ENCODE measurements around the gene LARGE1. TPM values are rescaled to one million over a fixed set of nuclear protein-coding genes. Genes with fewer than 3 reads are reported as not detected.

LARGE1 gene
- polyA plus RNA-seq, 1 donor from 2014 or later = 1.4 TPM

- H3K27me3 Mint-ChIP-seq = no peaks in the 10 kb centered on the region
- no peak overlapping the region for H3K4me3 Mint-ChIP-seq
- peaks cover 9 to 19% (median 16%) of the 10 kb centered on the region in 3 donors for H3K4me1 Mint-ChIP-seq
- peaks cover 5% of the 10 kb centered on the region for H3K36me3 Mint-ChIP-seq
- H3K9me3 Mint-ChIP-seq = no peaks in the 10 kb centered on the region
- peak overlapping the region in 1 of 3 donors; percentile 43 for H3K27ac Mint-ChIP-seq
Measured at GRCh38 chr22:33903012-33903411, 17.3 kb downstream of the LARGE1 start.

GRCh38 chr22:33902073-33902472, 18.2 kb downstream of the LARGE1 start:
- Mint-ChIP-seq H3K27me3 (no peaks in the 10 kb centered on the region), H3K4me1 (peaks cover 11 to 22% (median 18%) of the 10 kb centered on the region in 3 donors), H3K9me3 (no peaks in the 10 kb centered on the region), H3K4me3 (no peak overlapping the region), H3K27ac (no peak overlapping the region), H3K36me3 (peaks cover 5% of the 10 kb centered on the region)

DNA sequence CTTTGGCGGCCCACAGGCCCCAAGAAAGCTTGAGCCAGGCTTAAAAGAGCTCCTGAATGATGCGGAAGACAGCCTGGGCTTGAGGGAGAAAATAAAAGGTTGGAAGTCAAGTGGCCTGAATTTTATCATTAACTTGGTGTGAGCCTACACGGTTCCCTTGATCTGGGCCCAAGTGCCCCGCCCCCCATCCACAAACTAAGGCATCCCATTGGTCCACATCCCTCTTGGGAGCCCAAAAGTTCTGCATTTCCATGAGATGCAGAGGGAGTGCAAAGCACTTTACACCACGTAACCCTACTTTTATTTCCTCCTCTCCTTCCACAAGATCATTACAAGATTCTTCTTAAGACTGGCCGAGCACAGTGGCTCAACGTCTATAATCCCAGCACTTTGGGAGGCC, 22.2 kb downstream of the LARGE1 start:
- no peak overlapping the region for H3K4me3 Mint-ChIP-seq
- peak overlapping the region in 1 of 3 donors; percentile 26 for H3K27ac Mint-ChIP-seq
- peaks cover 23 to 41% (median 25%) of the 10 kb centered on the region in 3 donors for H3K4me1 Mint-ChIP-seq

DNA sequence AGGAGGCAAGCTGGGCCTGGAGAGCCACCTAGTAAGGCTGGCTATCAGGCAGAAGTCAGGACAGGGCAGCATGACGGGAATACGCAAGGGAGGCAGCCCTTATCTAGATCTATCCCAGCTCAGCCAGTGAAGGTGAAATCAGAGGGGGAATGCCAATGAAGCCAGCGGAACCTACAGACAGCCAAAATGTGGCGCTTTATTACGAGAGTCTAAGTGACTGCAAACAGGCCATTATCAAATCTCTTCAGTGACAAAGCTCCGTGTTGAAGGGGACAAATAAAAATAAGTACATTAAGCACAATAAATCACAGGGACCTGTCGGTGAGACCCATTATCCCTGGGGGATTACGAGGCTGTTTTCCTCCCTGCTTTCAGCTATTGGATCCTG, 22.8 kb downstream of the LARGE1 start:
- peaks cover 23 to 42% (median 25%) of the 10 kb centered on the region in 3 donors for H3K4me1 Mint-ChIP-seq
- peaks cover 5% of the 10 kb centered on the region for H3K36me3 Mint-ChIP-seq
- H3K4me3 Mint-ChIP-seq = peak overlapping the region in 2 of 4 donors; percentile 79 to 83
- H3K9me3 Mint-ChIP-seq = peaks cover 0 to 3% (median 2%) of the 10 kb centered on the region in 3 donors
- H3K27me3 Mint-ChIP-seq = no peaks in the 10 kb centered on the region
- peak overlapping the region; percentile 26 to 97 (median 76) for H3K27ac Mint-ChIP-seq

More for the DNA sequence above, 22.2 kb downstream of the LARGE1 start:
- H3K9me3 Mint-ChIP-seq = peaks cover 0 to 3% (median 2%) of the 10 kb centered on the region in 3 donors
- peaks cover 5% of the 10 kb centered on the region for H3K36me3 Mint-ChIP-seq
- no peaks in the 10 kb centered on the region for H3K27me3 Mint-ChIP-seq

GRCh38 chr22:33896575-33897447, 23.5 kb downstream of the LARGE1 start:
- Mint-ChIP-seq H3K4me3 (peak overlapping the region; percentile 25 to 83 (median 73)), H3K27me3 (no peaks in the 10 kb centered on the region), H3K4me1 (peaks cover 25 to 44% (median 31%) of the 10 kb centered on the region in 3 donors), H3K36me3 (peaks cover 5% of the 10 kb centered on the region), H3K27ac (peak overlapping the region; percentile 76 to 97 (median 90)), H3K9me3 (peaks cover 0 to 3% (median 2%) of the 10 kb centered on the region in 3 donors)

GRCh38 chr22:33896154-33896553, 24.1 kb downstream of the LARGE1 start:
- Mint-ChIP-seq H3K27me3 (no peaks in the 10 kb centered on the region), H3K27ac (peak overlapping the region; percentile 76 to 97 (median 90)), H3K9me3 (peaks cover 0 to 3% (median 2%) of the 10 kb centered on the region in 3 donors), H3K36me3 (peaks cover 5% of the 10 kb centered on the region), H3K4me1 (peaks cover 26 to 48% (median 32%) of the 10 kb centered on the region in 3 donors), H3K4me3 (peak overlapping the region; percentile 25 to 83 (median 73))

- no peaks in the 10 kb centered on the region for H3K27me3 Mint-ChIP-seq
- H3K4me3 Mint-ChIP-seq = peak overlapping the region in 2 of 4 donors; percentile 24 to 64
- H3K4me1 Mint-ChIP-seq = peaks cover 26 to 51% (median 32%) of the 10 kb centered on the region in 3 donors
- peaks cover 5% of the 10 kb centered on the region for H3K36me3 Mint-ChIP-seq
- H3K27ac Mint-ChIP-seq = peak overlapping the region; percentile 76 to 97 (median 90)
- H3K9me3 Mint-ChIP-seq = peaks cover 0 to 3% (median 2%) of the 10 kb centered on the region in 3 donors
Measured at GRCh38 chr22:33895444-33895843, 24.8 kb downstream of the LARGE1 start.

- H3K4me3 Mint-ChIP-seq = no peak overlapping the region
- no peaks in the 10 kb centered on the region for H3K27me3 Mint-ChIP-seq
- H3K27ac Mint-ChIP-seq = peak overlapping the region in 1 of 3 donors; percentile 97
- H3K4me1 Mint-ChIP-seq = peaks cover 35 to 58% (median 36%) of the 10 kb centered on the region in 3 donors
- H3K9me3 Mint-ChIP-seq = peaks cover 0 to 3% (median 2%) of the 10 kb centered on the region in 3 donors
- no peaks in the 10 kb centered on the region for H3K36me3 Mint-ChIP-seq
Measured at GRCh38 chr22:33894515-33894914, 25.8 kb downstream of the LARGE1 start.

- no peaks in the 10 kb centered on the region for H3K27me3 Mint-ChIP-seq
- H3K27ac Mint-ChIP-seq = peak overlapping the region in 1 of 3 donors; percentile 97
- H3K4me1 Mint-ChIP-seq = peaks cover 38 to 61% (median 40%) of the 10 kb centered on the region in 3 donors
Measured at GRCh38 chr22:33894036-33894435, 26.2 kb downstream of the LARGE1 start.

GRCh38 chr22:33893512-33893911, 26.8 kb downstream of the LARGE1 start:
- Mint-ChIP-seq H3K27ac (peak overlapping the region in 1 of 3 donors; percentile 9), H3K4me1 (peaks cover 38 to 63% (median 45%) of the 10 kb centered on the region in 3 donors), H3K4me3 (no peak overlapping the region), H3K9me3 (peaks cover 0 to 3% (median 2%) of the 10 kb centered on the region in 3 donors), H3K27me3 (no peaks in the 10 kb centered on the region), H3K36me3 (no peaks in the 10 kb centered on the region)

More at GRCh38 chr22:33894036-33894435, 26.2 kb downstream of the LARGE1 start:
- no peaks in the 10 kb centered on the region for H3K36me3 Mint-ChIP-seq
- H3K4me3 Mint-ChIP-seq = no peak overlapping the region
- peaks cover 0 to 3% (median 2%) of the 10 kb centered on the region in 3 donors for H3K9me3 Mint-ChIP-seq

- H3K36me3 Mint-ChIP-seq = no peaks in the 10 kb centered on the region
- H3K27ac Mint-ChIP-seq = peak overlapping the region in 1 of 3 donors; percentile 9
- H3K4me3 Mint-ChIP-seq = peak overlapping the region in 2 of 4 donors; percentile 20 to 44
- H3K27me3 Mint-ChIP-seq = no peaks in the 10 kb centered on the region
- H3K4me1 Mint-ChIP-seq = peaks cover 33 to 57% (median 40%) of the 10 kb centered on the region in 3 donors
- peaks cover 0 to 3% (median 2%) of the 10 kb centered on the region in 3 donors for H3K9me3 Mint-ChIP-seq
Measured at GRCh38 chr22:33891992-33892391, 28.3 kb downstream of the LARGE1 start.

GRCh38 chr22:33891455-33891854, 28.8 kb downstream of the LARGE1 start:
- no peak overlapping the region for H3K27ac Mint-ChIP-seq
- H3K36me3 Mint-ChIP-seq = no peaks in the 10 kb centered on the region
- H3K9me3 Mint-ChIP-seq = peaks cover 0 to 3% (median 2%) of the 10 kb centered on the region in 3 donors
- peak overlapping the region in 1 of 4 donors; percentile 20 for H3K4me3 Mint-ChIP-seq
- no peaks in the 10 kb centered on the region for H3K27me3 Mint-ChIP-seq
- H3K4me1 Mint-ChIP-seq = peaks cover 28 to 51% (median 35%) of the 10 kb centered on the region in 3 donors

DNA sequence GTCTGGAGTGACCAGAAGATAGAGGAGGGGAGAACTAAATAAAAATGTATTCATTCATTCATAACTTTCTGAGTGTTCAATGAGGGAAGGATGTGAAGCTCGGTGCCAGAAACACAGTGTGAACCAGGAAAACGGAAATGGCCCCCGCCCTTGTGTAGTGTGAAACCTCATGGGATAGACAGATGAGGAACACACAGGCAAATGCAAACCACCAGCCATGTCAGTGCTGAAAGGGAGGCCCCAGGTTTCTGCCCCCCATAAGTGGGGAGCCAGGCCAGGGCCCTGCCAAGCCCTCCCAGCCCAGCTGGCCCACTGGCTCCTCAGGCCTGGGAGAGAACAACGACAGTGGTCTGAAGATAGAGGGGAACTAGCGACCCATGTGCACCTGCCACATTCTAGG, 30.5 kb downstream of the LARGE1 start:
- peak overlapping the region in 2 of 3 donors; percentile 9 to 25 for H3K27ac Mint-ChIP-seq
- H3K36me3 Mint-ChIP-seq = peaks cover 2% of the 10 kb centered on the region
- peaks cover 22 to 45% (median 26%) of the 10 kb centered on the region in 3 donors for H3K4me1 Mint-ChIP-seq
- H3K4me3 Mint-ChIP-seq = peak overlapping the region in 3 of 4 donors; percentile 1 to 86 (median 81)
- peaks cover 0 to 2% (median 0%) of the 10 kb centered on the region in 3 donors for H3K9me3 Mint-ChIP-seq
- H3K27me3 Mint-ChIP-seq = no peaks in the 10 kb centered on the region

- Mint-ChIP-seq H3K27ac (peak overlapping the region in 2 of 3 donors; percentile 25 to 44), H3K27me3 (no peaks in the 10 kb centered on the region), H3K4me3 (peak overlapping the region in 3 of 4 donors; percentile 33 to 81 (median 55)), H3K9me3 (peaks cover 0 to 2% (median 0%) of the 10 kb centered on the region in 3 donors), H3K4me1 (peaks cover 25 to 48% (median 30%) of the 10 kb centered on the region in 3 donors), H3K36me3 (peaks cover 2% of the 10 kb centered on the region)
Measured at GRCh38 chr22:33888821-33889220, 31.5 kb downstream of the LARGE1 start.

GRCh38 chr22:33887173-33887572, 33.1 kb downstream of the LARGE1 start:
- Mint-ChIP-seq H3K27ac (no peak overlapping the region), H3K4me1 (peaks cover 28 to 46% (median 34%) of the 10 kb centered on the region in 3 donors), H3K27me3 (no peaks in the 10 kb centered on the region), H3K4me3 (no peak overlapping the region), H3K9me3 (no peaks in the 10 kb centered on the region), H3K36me3 (peaks cover 2% of the 10 kb centered on the region)

Data from IgD-negative memory B cell (primary cell).